Measurements from ENCODE around the gene FBN1.

FBN1 gene

DNA sequence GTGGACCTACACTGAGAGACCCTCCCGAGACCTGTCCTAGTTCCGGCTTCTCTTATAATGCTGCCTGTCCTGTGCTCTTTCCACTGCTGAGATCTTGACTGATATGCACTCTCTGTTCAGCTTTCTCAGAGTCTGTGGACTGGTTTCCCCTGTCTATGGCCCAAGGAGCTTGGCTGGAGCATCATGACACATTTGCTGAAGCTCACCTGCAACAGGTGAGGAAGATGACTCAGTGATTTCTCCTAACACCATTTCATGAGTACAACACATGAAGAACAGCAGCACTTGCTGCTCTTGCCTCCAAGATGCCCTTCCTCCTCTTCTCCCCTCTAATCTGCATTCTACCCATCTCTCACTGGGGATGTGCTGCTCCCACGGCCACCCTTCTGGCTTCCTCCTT lies 222.2 kb downstream of the FBN1 start:
- Histone ChIP-seq H3K9ac (ENCODE audit: low read length) (peak overlapping the region; percentile 25), H3K4me1 (ENCODE audit: control insufficient read depth, insufficient read depth, low read depth, low read length) (peaks cover 5% of the 10 kb centered on the region), H3K14ac (ENCODE audit: low read length in 2 of 2) (no peak overlapping the region), H2AK5ac (ENCODE audit: low read length, severe bottlenecking) (no peak overlapping the region), H2BK15ac (ENCODE audit: low read depth, poor library complexity, severe bottlenecking) (no peak overlapping the region), H4K91ac (ENCODE audit: low read length) (no peak overlapping the region), H3K27me3 (ENCODE audit: control insufficient read depth in 1 of 2, insufficient read depth in 1 of 2, low read length in 2 of 2) (no peaks in the 10 kb centered on the region), H4K8ac (ENCODE audit: low read length) (no peak overlapping the region), H3K4me2 (ENCODE audit: low read length, poor library complexity, severe bottlenecking) (no peak overlapping the region), H3K79me1 (replicated peaks; ENCODE audit: low read length, poor library complexity, severe bottlenecking) (peaks cover 18% of the 10 kb centered on the region), H3K36me3 (ENCODE audit: control insufficient read depth in 1 of 2, insufficient read depth in 2 of 2, low read depth in 1 of 2, low read length in 2 of 2) (peaks cover 51 to 98% of the 10 kb centered on the region in 2 experiments), H3K23ac (ENCODE audit: low read length in 2 of 2) (no peak overlapping the region), H2BK12ac (ENCODE audit: low read length in 2 of 2) (no peak overlapping the region), H3K4me3 (ENCODE audit: insufficient read depth in 1 of 2, low read depth in 1 of 2, low read length in 2 of 2) (no peak overlapping the region), H2BK120ac (ENCODE audit: low read depth, low read length) (no peak overlapping the region), H2BK5ac (ENCODE audit: low read depth, low read length, poor library complexity, severe bottlenecking) (no peak overlapping the region), H2AFZ (ENCODE audit: low read depth, low read length) (no peak overlapping the region), H3K27ac (ENCODE audit: low read length, poor library complexity, severe bottlenecking) (no peak overlapping the region), H3K18ac (ENCODE audit: low read depth in 1 of 2, low read length in 2 of 2) (no peak overlapping the region), H3K9me3 (ENCODE audit: control insufficient read depth, low read length) (no peaks in the 10 kb centered on the region), H3K4ac (ENCODE audit: low read depth in 1 of 2, low read length in 2 of 2) (no peak overlapping the region)
- 100% methylated on average over 2 of the region's 3 CpGs for WGBS
- DNase-seq = no peak

GRCh38 chr15:48422401-48422800 lies 223.1 kb downstream of the FBN1 start:
- no peak overlapping the region for H2BK15ac ChIP-seq (ENCODE audit: low read depth, poor library complexity, severe bottlenecking)

DNA sequence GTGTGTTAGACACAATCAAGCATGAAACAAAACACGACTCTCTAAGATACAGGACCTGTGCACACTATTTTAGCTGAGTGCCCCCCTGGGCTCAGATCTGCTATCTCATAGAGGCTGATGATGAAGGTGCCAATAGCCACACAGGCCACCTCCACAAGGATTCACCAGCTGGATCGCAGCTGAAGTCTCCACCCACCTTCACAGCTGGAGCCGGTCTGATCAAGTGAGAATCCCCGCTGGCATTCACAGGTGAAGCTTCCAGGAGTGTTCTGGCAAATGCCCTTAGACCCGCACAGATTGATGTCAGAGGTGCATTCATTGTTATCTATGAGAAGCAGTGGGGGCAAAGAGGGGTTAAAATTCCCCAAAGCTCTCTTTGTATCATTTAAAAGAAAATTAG lies 224.1 kb downstream of the FBN1 start:
- H2AK5ac ChIP-seq (ENCODE audit: low read length, severe bottlenecking) = no peak overlapping the region
- no peak overlapping the region for H3K18ac ChIP-seq (ENCODE audit: low read depth in 1 of 2, low read length in 2 of 2)
- no peak overlapping the region for H4K8ac ChIP-seq (ENCODE audit: low read length)
- no peak overlapping the region for H2AFZ ChIP-seq (ENCODE audit: low read depth, low read length)
- no peak overlapping the region for H3K4ac ChIP-seq (ENCODE audit: low read depth in 1 of 2, low read length in 2 of 2)
- H3K79me1 ChIP-seq (replicated peaks; ENCODE audit: low read length, poor library complexity, severe bottlenecking) = peaks cover 13% of the 10 kb centered on the region
- H2BK12ac ChIP-seq (ENCODE audit: low read length in 2 of 2) = no peak overlapping the region
- no peak overlapping the region for H2BK5ac ChIP-seq (ENCODE audit: low read depth, low read length, poor library complexity, severe bottlenecking)
- H2BK15ac ChIP-seq (ENCODE audit: low read depth, poor library complexity, severe bottlenecking) = no peak overlapping the region
- H3K36me3 ChIP-seq (ENCODE audit: control insufficient read depth in 1 of 2, insufficient read depth in 2 of 2, low read depth in 1 of 2, low read length in 2 of 2) = peaks cover 47 to 97% of the 10 kb centered on the region in 2 experiments
- no peaks in the 10 kb centered on the region for H3K27me3 ChIP-seq (ENCODE audit: control insufficient read depth in 1 of 2, insufficient read depth in 1 of 2, low read length in 2 of 2)
- H3K23ac ChIP-seq (ENCODE audit: low read length in 2 of 2) = no peak overlapping the region
- H3K4me1 ChIP-seq (ENCODE audit: control insufficient read depth, insufficient read depth, low read depth, low read length) = peaks cover 4% of the 10 kb centered on the region
- H3K9ac ChIP-seq (ENCODE audit: low read length) = no peak overlapping the region
- no peaks in the 10 kb centered on the region for H3K9me3 ChIP-seq (ENCODE audit: control insufficient read depth, low read length)
- H2BK120ac ChIP-seq (ENCODE audit: low read depth, low read length) = no peak overlapping the region
- no peak for DNase-seq
- H3K27ac ChIP-seq (ENCODE audit: low read length, poor library complexity, severe bottlenecking) = no peak overlapping the region
- H4K91ac ChIP-seq (ENCODE audit: low read length) = no peak overlapping the region
- no peak overlapping the region for H3K4me3 ChIP-seq (ENCODE audit: insufficient read depth in 1 of 2, low read depth in 1 of 2, low read length in 2 of 2)
- no peak overlapping the region for H3K4me2 ChIP-seq (ENCODE audit: low read length, poor library complexity, severe bottlenecking)
- H3K14ac ChIP-seq (ENCODE audit: low read length in 2 of 2) = no peak overlapping the region
- WGBS = 64% methylated on average over 4 of the region's 5 CpGs

More at GRCh38 chr15:48422401-48422800, 223.1 kb downstream of the FBN1 start:
- Histone ChIP-seq H4K91ac (ENCODE audit: low read length) (no peak overlapping the region), H3K9me3 (ENCODE audit: control insufficient read depth, low read length) (no peaks in the 10 kb centered on the region), H3K4me3 (ENCODE audit: insufficient read depth in 1 of 2, low read depth in 1 of 2, low read length in 2 of 2) (no peak overlapping the region), H3K23ac (ENCODE audit: low read length in 2 of 2) (no peak overlapping the region), H3K4me2 (ENCODE audit: low read length, poor library complexity, severe bottlenecking) (no peak overlapping the region), H2BK120ac (ENCODE audit: low read depth, low read length) (no peak overlapping the region), H3K4me1 (ENCODE audit: control insufficient read depth, insufficient read depth, low read depth, low read length) (peaks cover 5% of the 10 kb centered on the region), H3K9ac (ENCODE audit: low read length) (peak overlapping the region; percentile 28), H2BK5ac (ENCODE audit: low read depth, low read length, poor library complexity, severe bottlenecking) (no peak overlapping the region), H3K14ac (ENCODE audit: low read length in 2 of 2) (no peak overlapping the region), H3K18ac (ENCODE audit: low read depth in 1 of 2, low read length in 2 of 2) (no peak overlapping the region), H3K4ac (ENCODE audit: low read depth in 1 of 2, low read length in 2 of 2) (no peak overlapping the region), H3K36me3 (ENCODE audit: control insufficient read depth in 1 of 2, insufficient read depth in 2 of 2, low read depth in 1 of 2, low read length in 2 of 2) (peaks cover 49 to 98% of the 10 kb centered on the region in 2 experiments), H2AK5ac (ENCODE audit: low read length, severe bottlenecking) (no peak overlapping the region), H2AFZ (ENCODE audit: low read depth, low read length) (no peak overlapping the region), H3K27me3 (ENCODE audit: control insufficient read depth in 1 of 2, insufficient read depth in 1 of 2, low read length in 2 of 2) (no peaks in the 10 kb centered on the region), H4K8ac (ENCODE audit: low read length) (no peak overlapping the region), H3K79me1 (replicated peaks; ENCODE audit: low read length, poor library complexity, severe bottlenecking) (peaks cover 15% of the 10 kb centered on the region), H2BK12ac (ENCODE audit: low read length in 2 of 2) (no peak overlapping the region), H3K27ac (ENCODE audit: low read length, poor library complexity, severe bottlenecking) (no peak overlapping the region)
- DNase-seq = no peak
- WGBS = 89% methylated on average over 2 of the region's 3 CpGs

DNA sequence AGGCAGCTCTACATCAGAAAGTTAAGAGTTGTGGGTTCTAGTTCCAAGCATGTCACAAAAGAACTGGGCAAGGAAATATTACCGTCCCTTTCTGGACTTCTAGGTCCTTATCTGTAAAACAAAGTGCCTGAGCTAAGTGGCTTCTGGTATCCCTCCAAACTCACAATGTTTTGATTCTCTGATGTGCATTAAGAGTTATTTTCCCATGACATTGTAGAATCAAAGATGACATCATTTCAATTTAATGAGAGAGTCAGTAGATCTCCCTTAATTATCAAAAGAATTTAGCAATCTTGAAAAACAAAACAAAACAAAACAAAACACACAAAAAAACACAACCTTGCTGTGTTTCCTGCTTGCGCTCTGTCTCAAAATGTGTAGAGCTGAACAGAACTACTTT lies 225.6 kb downstream of the FBN1 start:
- Histone ChIP-seq H4K8ac (ENCODE audit: low read length) (no peak overlapping the region), H3K4me2 (ENCODE audit: low read length, poor library complexity, severe bottlenecking) (no peak overlapping the region), H2BK12ac (ENCODE audit: low read length in 2 of 2) (no peak overlapping the region), H3K27ac (ENCODE audit: low read length, poor library complexity, severe bottlenecking) (no peak overlapping the region), H2BK15ac (ENCODE audit: low read depth, poor library complexity, severe bottlenecking) (no peak overlapping the region), H2AFZ (ENCODE audit: low read depth, low read length) (no peak overlapping the region), H3K36me3 (ENCODE audit: control insufficient read depth in 1 of 2, insufficient read depth in 2 of 2, low read depth in 1 of 2, low read length in 2 of 2) (peaks cover 57 to 97% of the 10 kb centered on the region in 2 experiments), H3K79me1 (replicated peaks; ENCODE audit: low read length, poor library complexity, severe bottlenecking) (peaks cover 11% of the 10 kb centered on the region), H3K9me3 (ENCODE audit: control insufficient read depth, low read length) (no peaks in the 10 kb centered on the region), H3K4me3 (ENCODE audit: insufficient read depth in 1 of 2, low read depth in 1 of 2, low read length in 2 of 2) (no peak overlapping the region), H2BK120ac (ENCODE audit: low read depth, low read length) (no peak overlapping the region), H3K14ac (ENCODE audit: low read length in 2 of 2) (no peak overlapping the region), H2AK5ac (ENCODE audit: low read length, severe bottlenecking) (no peak overlapping the region), H3K4ac (ENCODE audit: low read depth in 1 of 2, low read length in 2 of 2) (no peak overlapping the region), H3K9ac (ENCODE audit: low read length) (no peak overlapping the region), H3K4me1 (ENCODE audit: control insufficient read depth, insufficient read depth, low read depth, low read length) (no peaks in the 10 kb centered on the region), H2BK5ac (ENCODE audit: low read depth, low read length, poor library complexity, severe bottlenecking) (no peak overlapping the region), H3K27me3 (ENCODE audit: control insufficient read depth in 1 of 2, insufficient read depth in 1 of 2, low read length in 2 of 2) (no peaks in the 10 kb centered on the region), H3K18ac (ENCODE audit: low read depth in 1 of 2, low read length in 2 of 2) (no peak overlapping the region), H4K91ac (ENCODE audit: low read length) (no peak overlapping the region), H3K23ac (ENCODE audit: low read length in 2 of 2) (no peak overlapping the region)
- no peak for DNase-seq
- 86% methylated on average over 2 of the region's 2 CpGs for WGBS

Data from mesenchymal stem cell (in vitro differentiated cells and primary cell).